A549 treated with Hydrocortisone at 1 μM for 4 hours (cell line): ENCODE data around the gene OR2T27. TPM values are rescaled to one million over a fixed set of nuclear protein-coding genes. Genes with fewer than 3 reads are reported as not detected.

Experiments
- total RNA-seq: library from RNA; stranded (reverse); fragments of 200-300 nt; extraction: Qiagen RNA extraction; gene quantifications from 5 replicates; pipeline ENCODE4 v1.2.3, GENCODE V29; 2022

The OR2T27 gene, protein sequence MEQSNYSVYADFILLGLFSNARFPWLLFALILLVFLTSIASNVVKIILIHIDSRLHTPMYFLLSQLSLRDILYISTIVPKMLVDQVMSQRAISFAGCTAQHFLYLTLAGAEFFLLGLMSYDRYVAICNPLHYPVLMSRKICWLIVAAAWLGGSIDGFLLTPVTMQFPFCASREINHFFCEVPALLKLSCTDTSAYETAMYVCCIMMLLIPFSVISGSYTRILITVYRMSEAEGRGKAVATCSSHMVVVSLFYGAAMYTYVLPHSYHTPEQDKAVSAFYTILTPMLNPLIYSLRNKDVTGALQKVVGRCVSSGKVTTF
- not detected in 5 replicates for total RNA-seq

GRCh38 chr1:248655354-248655753 is at the start of gene OR2T27:
Gene OR2T27, minus strand, starts transcription at chr1:248655528. Its CDS starts 4,644 bp downstream, at chr1:248650884.

DNA sequence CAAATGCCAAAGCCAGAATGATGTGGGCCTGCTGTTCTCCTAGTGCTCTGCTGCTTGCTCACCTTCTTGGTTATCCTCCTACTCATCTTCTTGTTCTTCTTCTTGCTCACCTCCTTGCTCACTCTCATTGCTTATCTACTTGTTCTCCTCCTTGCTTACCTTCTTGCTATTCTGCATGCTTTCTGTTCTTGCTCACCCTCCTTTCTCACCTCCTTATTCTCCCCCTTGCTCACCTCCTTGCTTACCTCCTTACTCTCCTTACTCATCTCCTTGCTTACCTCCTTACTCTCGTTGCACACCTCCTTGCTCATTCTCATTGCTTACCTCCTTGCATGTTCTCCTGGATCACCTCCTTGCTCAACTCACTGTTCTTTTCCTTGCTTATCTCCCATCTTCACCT is 47.4 kb upstream of the OR2T27 start, which contains the start of gene OR14I1:
TSS of gene OR14I1 (minus strand) at position 53 of the 400 bp plus-strand sequence.

DNA sequence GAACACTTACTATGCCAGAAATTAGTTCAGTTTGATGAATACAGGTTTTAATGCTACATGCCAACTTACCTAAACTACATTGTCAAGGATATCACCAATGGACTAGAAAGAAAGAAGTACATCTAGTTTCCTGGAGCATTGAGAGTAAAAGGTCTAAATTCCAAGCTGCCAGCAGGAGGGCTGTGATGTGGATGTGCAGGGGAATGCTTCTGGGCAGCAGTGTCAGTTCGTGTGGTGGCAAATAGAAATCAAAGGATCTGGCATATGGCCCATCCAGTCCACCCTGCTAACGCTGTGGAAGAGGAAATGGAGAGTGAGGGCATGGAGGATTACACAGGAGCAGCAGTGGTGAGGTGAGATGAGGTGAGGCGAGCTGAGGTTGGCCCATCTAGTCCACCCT is 10.2 kb downstream of the OR2T27 start, which contains the start of gene OR2T35:
TSS of gene OR2T35 (minus strand) at position 101 of the 400 bp plus-strand sequence. CDS start 6,020 bp downstream, outside the sequence.

DNA sequence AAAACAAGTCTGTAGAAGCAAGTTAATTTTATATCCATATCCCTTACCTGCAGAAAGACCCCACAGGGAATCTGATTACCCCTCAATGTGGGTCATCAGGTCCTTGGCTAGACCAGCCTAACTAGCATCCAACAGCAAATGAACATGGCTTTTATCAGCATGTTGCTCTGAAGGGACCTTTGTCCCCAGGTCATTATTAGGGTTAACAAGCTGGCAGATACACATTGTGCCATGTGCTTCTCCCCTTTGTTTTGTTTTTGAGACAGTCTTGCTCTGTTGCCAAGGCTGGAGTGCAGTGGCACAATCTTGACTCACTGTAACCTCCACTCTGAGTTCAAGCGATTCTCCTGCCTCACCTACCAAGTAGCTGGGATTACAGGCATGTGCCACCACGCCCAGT is 20.3 kb downstream of the OR2T27 start, which contains the start of gene OR2T11:
TSS of gene OR2T11 (minus strand) at position 101 of the 400 bp plus-strand sequence. CDS start 7,963 bp downstream, outside the sequence.

Other genes starting within 250 kb of the OR2T27 start
- not detected in 5 replicates for gene OR2T2, start 209.9 kb downstream of the OR2T27 start, total RNA-seq
- not detected in 5 replicates for gene OR2T3, start 182.2 kb downstream of the OR2T27 start, total RNA-seq
- gene OR2T5, start 166.9 kb downstream of the OR2T27 start, total RNA-seq: not detected in 5 replicates
- gene OR2G6, start 147.5 kb downstream of the OR2T27 start, total RNA-seq: not detected in 5 replicates
- not detected in 5 replicates for gene OR2T29, start 92.8 kb downstream of the OR2T27 start, total RNA-seq
- not detected in 5 replicates for gene OR2T34, start 80.8 kb downstream of the OR2T27 start, total RNA-seq
- gene OR2T10, start 57.8 kb downstream of the OR2T27 start, total RNA-seq: not detected in 5 replicates
- gene OR2T11, start 20.4 kb downstream of the OR2T27 start, total RNA-seq: not detected in 5 replicates
- not detected in 5 replicates for gene OR2T35, start 10.2 kb downstream of the OR2T27 start, total RNA-seq
- gene OR14I1, start 47.2 kb upstream of the OR2T27 start, total RNA-seq: not detected in 5 replicates
- 0.10 to 0.20 TPM (median 0.16 TPM) in 4 of 5 replicates, not detected in the other for gene LYPD8, start 100.2 kb upstream of the OR2T27 start, total RNA-seq
- gene SH3BP5L, start 170.4 kb upstream of the OR2T27 start, total RNA-seq: 21.6 to 26.7 TPM (median 22.8 TPM) in 5 replicates
- 16.0 to 20.9 TPM (median 18.9 TPM) in 5 replicates for gene ZNF672, start 182.7 kb upstream of the OR2T27 start, total RNA-seq
- 14.4 to 22.2 TPM (median 20.7 TPM) in 5 replicates for gene ZNF692, start 203.6 kb upstream of the OR2T27 start, total RNA-seq